Activated CD4-positive, alpha-beta T cell treated with anti-CD3 and anti-CD28 coated beads, Interleukin-2, amount 50 U/mL, for 4 hours (primary cell): ENCODE measurements around the gene CDH23.

Experiments
- DNase-seq, 2 experiments: peaks; one replicate each; pipeline ENCODE4 v3.0.0-alpha.2; 2020

The CDH23 gene

GRCh38 chr10:71494980-71495381 lies 98.3 kb downstream of the CDH23 start:
- DNase-seq, result no peak

DNA sequence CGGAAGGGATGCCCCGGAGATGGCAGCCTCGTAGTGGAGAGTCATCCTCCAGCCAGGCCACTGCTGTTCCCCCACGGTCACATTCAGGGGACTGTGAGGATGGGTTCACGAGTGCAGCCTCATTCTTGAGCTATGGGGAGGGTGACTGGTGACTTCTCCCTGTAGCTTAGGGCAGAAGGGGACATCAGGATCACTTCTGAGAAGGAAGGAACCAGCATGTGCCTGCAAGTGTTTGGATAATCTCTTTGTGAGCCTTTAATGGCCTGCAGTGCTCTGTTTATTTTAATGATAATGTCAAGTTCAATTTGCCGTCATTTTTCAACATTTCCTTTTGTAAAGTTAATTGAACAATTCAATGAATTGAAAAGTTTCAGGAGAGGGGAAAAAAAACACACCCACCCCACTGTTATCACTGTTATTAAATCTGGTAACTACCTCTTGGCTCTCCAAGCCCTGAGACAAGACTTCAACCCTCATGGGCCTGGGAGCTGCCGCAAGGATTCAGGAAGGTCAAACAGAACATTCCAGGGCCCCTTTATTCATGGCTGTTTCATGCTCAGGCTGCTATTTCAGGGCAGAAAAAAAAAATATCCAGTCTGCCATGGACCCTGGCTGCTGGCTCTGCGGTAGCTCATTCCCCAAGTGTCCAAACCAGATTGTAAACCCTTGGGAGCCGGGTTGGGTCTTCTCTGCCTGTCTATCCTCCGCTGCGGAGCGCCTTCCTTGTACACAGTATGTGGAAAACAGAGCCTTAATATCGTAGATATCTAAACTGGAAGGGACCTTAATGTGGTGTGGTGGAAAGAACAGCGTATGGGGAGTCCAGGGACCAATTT lies 100.4 kb downstream of the CDH23 start:
- no peak for DNase-seq

DNA sequence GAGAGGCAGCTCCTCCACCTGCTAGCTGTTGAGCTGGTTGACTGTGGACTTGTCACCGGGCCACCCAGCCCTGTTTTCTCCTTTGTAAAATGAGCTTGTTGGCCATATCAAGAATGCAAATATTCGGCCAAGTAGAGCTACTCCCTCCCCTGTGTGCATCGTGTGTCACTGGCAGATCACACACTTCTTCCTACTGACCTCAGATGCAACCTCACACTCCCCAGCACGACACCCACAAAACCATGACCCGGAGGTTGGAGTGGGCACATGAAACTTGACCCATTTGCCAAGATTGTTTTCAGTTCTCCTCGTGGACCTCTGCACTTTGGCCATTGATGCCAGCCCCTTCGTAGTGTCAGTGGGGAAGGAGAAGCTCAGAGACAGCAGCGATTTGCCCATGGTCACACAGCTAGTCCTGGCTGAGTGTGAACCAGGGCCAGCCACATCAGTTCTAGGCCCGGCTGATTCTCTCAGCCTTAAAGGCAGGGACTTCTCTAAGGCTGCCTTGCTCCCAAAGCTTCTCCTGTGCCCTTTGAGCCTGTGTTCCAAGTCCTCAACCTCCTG lies 101.1 kb downstream of the CDH23 start:
- no peak for DNase-seq

- DNase-seq, result no peak
These were observed 104.7 kb downstream of the CDH23 start for GRCh38 chr10:71501402-71501801.

- no peak for DNase-seq
These were observed 105.5 kb downstream of the CDH23 start for GRCh38 chr10:71502190-71502589.

GRCh38 chr10:71502851-71503250 lies 106.1 kb downstream of the CDH23 start:
- DNase-seq, result no peak

- DNase-seq, result no peak
These were observed 107.4 kb downstream of the CDH23 start for GRCh38 chr10:71504168-71504567.

DNA sequence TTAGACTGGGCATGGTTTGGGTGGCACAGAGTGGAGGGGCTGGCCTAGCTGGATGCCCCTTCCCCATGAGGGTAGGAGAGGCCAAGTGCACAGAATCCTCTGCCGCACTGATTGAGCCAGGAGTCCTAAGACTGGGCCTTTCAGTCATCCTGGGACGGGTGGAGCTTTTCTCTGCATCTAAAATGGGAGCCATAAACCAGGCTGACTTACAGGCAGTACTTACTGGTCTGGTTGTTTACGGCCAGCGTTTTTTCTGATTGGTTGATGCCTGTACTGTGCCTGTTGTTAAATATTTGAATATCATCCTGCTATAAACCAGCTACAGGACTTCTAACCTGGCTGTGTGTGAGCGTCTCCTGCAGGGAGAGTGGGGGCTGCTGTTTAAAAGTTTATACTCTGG lies 107.8 kb downstream of the CDH23 start:
- no peak for DNase-seq

DNA sequence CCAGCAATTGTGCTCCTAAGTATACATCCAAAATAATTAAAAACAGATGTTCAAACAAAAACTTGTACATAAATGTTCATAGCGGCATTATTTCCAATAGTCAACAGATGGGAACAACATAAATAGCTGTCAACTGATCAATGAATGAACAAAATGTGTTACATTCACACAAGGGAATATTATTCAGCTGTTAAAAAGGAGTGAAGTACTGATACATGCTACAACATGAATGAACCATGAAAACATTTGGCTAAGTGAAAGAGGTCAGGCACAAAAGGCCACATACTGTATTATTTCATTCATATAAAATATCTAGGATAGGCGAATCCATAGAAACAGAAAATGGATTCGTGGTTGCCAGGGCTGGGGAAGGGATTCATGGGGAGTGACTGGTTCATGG lies 109.1 kb downstream of the CDH23 start:
- no peak for DNase-seq

- no peak for DNase-seq
These were observed 112.7 kb downstream of the CDH23 start for GRCh38 chr10:71509444-71509843.

DNA sequence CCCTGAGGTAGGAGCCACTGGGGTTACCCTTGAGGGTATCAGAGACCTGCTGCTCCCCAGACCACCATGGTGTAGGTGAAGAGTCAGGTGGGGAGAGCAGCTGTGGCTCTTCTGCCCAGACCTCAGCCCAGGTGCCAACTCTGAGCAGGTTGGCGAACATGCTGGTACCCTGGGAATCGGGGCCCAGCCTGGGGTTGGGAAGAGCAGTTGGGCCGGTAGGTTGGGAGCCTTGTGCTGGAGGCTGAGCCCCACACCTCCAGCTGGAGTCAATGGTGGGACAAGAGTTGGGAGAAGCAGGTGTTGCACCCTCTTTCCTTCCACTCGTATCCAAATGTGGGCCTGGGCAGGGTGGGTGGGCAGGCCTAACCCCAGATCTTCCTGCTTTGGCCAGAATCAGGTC lies 114.5 kb downstream of the CDH23 start:
- DNase-seq, result no peak

- no peak for DNase-seq
These were observed 115.6 kb downstream of the CDH23 start for GRCh38 chr10:71512312-71512711.

DNA sequence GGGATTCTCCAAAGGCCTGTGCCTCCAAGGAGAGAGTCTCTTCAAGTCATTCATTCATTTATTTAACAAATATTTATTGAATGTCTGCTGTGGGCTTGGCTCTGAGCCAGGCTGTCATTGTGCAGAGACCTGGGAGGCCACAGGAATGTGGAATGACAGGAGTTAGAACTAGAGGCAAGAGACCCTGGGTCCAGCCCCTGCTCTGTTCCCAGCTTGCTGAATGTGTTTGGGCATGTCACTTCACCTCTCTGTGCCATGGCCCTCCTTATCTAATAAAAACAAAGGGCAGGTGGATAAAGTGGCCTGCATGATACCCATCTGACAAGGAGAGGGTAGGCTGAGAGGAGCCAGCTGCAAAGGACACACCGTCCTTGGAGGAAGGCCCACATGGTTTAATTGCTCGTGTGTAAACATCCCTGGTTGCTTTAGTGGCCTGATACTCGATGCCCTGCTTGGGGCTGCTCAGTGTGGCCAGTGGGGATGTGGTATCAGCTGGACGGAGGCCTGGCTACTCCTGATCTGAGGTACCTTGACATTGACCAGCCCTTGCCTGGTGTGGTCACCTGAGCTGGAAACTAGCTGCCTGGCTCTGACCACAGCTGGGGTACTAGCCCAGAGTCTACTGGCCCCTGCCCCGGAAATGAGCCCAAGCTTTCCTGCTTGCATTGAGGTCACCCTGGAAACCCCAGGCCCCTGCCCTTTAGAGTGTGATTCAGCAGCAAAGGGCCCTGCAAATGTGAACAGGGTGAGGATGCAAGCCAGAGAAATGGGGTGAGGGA lies 116.2 kb downstream of the CDH23 start:
- no peak for DNase-seq

GRCh38 chr10:71513540-71513853 lies 116.8 kb downstream of the CDH23 start:
- DNase-seq, result no peak

GRCh38 chr10:71513936-71514335 lies 117.2 kb downstream of the CDH23 start:
- DNase-seq, result no peak

GRCh38 chr10:71515531-71516172 lies 118.9 kb downstream of the CDH23 start:
- DNase-seq, result no peak

- DNase-seq, result no peak
These were observed 120.2 kb downstream of the CDH23 start for GRCh38 chr10:71516890-71517289.

GRCh38 chr10:71517298-71518169 lies 120.8 kb downstream of the CDH23 start:
- DNase-seq, result no peak

DNA sequence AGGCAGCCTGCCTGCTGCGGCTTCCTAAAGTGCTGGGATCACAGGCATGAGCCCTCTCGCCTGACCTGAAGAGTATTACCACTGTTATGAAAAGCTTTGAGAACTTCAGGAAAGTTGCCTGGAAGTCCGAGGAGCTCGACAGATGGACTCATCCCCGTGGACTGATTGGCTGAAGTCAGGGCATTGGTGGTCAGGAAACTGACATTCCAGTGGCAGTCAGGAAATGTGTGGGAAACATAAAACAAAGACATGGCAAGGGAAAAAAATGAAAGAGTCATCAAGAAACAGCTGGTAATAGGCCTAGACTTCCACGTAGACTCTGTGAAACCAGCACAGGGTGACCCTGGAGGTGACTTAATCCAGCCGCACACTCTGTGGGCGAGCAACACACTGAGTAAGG lies 123.3 kb downstream of the CDH23 start:
- DNase-seq, result no peak

DNA sequence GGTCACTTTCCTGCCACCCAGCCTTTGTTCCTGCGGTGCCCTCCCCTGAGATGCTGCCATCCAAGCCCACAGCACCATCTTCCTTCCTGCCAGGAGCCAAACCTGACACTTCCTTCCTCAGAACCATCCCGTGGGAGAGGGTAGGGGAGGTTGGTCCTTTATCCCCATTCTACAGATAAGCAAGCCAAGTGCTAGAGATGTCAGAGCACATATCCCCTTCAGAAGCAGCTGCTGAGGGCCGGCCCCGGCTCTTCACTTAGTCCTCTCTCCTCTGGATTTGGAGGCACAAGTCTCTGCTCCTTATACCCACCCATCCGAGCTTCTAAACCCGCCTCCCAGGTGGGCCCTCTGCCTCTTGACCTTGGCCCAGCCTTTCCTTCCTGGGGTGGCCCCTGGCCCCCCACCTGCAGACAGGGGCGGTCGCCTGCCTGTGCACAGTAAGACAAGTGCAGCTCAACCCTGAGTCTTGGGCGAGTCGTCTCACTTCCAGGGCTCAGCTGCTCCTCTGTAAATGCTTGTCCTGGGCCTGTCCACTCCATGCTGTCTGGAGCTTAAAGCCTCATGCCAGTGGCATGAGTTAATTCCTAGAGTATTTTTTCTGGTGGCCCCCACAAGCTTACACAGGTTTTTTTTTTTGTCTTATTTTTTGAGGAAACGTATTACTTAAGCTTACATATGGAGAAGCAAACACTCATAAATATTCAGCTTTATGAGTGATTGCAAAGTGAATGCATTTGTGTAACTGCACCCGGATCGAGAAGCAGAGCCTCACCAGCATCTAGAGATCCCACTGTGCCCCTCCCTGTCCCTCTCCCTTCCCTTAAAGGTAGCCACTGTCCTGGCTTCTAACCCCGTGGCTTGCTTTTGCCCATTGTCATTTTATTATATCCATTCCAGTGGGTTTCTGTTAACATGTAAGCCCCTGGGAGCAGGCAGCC lies 125.1 kb downstream of the CDH23 start:
- DNase-seq, result no peak

- DNase-seq, result no peak
These were observed 125.9 kb downstream of the CDH23 start for GRCh38 chr10:71522442-71523144.
